Ishikawa (cell line): ENCODE measurements around the gene SRRM3.

Source experiments
- CEBPB ChIP-seq: IDR thresholded peaks from 2 replicates; pipeline ENCODE4 v1.6.1; 2012
- CREB1 ChIP-seq: IDR thresholded peaks from 2 replicates; pipeline ENCODE4 v1.6.1; 2012; ENCODE audit warnings: low read depth
- EGR1 ChIP-seq: IDR thresholded peaks from 2 replicates; pipeline ENCODE4 v1.6.1; 2012
- EP300 ChIP-seq: IDR thresholded peaks from 2 replicates; pipeline ENCODE4 v1.6.1; 2012; ENCODE audit warnings: borderline replicate concordance
- FOXM1 ChIP-seq: IDR thresholded peaks from 2 replicates; pipeline ENCODE4 v1.6.1; 2012; ENCODE audit warnings: low read depth, borderline replicate concordance
- NFIC ChIP-seq: IDR thresholded peaks from 2 replicates; pipeline ENCODE4 v1.6.1; 2012
- RAD21 ChIP-seq: IDR thresholded peaks from 2 replicates; pipeline ENCODE4 v1.6.1; 2012; ENCODE audit warnings: low read depth
- TAF1 ChIP-seq: IDR thresholded peaks from 2 replicates; pipeline ENCODE4 v1.6.1; 2012; ENCODE audit warnings: low read depth, mild to moderate bottlenecking
- TCF12 ChIP-seq: IDR thresholded peaks from 2 replicates; pipeline ENCODE4 v1.6.1; 2012; ENCODE audit warnings: low read depth
- TEAD4 ChIP-seq: IDR thresholded peaks from 2 replicates; pipeline ENCODE4 v1.6.1; 2012
- YY1 ChIP-seq: IDR thresholded peaks from 2 replicates; pipeline ENCODE4 v1.6.1; 2012; ENCODE audit warnings: low read depth
- ZBTB7A ChIP-seq: IDR thresholded peaks from 2 replicates; pipeline ENCODE4 v1.6.1; 2012; ENCODE audit warnings: low read depth
- TF ChIP-seq, protein P1 (sequence below): IDR thresholded peaks from 2 replicates; pipeline ENCODE4 v1.6.1; 2012; ENCODE audit warnings: low read depth, mild to moderate bottlenecking
- TF ChIP-seq, protein P2 (sequence below): IDR thresholded peaks from 2 replicates; pipeline ENCODE4 v1.6.1; 2012
- TF ChIP-seq, protein P3 (sequence below): IDR thresholded peaks from 2 replicates; pipeline ENCODE4 v1.6.1; 2012

SRRM3 gene

DNA sequence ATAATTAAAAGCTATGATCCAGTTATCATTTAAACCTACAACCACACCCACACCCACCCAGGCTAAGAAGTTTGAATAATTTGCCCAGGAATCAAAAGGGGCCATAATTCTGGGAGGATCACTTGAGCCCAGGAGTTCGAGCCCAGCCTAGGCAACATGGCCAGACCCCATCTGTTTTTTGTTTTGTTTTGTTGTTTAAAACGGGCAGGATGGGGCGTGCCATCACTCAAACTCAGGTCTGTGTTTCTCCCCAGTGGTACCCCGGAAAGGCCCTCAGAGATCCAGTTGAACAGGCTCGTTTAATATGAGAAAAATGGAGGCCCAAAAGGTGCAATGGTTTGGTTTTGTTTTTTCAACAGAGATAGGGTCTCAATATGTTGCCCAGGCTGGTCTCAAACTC, 124.1 kb downstream of the SRRM3 start:
- TF ChIP-seq YY1 (no peak), RAD21 (no peak), TEAD4 (no peak), NFIC (no peak), CEBPB (no peak), ZBTB7A (no peak), EGR1 (no peak), EP300 (no peak), FOXM1 (no peak), TAF1 (no peak), CREB1 (no peak), TCF12 (no peak)
- TF ChIP-seq, protein P1, sequence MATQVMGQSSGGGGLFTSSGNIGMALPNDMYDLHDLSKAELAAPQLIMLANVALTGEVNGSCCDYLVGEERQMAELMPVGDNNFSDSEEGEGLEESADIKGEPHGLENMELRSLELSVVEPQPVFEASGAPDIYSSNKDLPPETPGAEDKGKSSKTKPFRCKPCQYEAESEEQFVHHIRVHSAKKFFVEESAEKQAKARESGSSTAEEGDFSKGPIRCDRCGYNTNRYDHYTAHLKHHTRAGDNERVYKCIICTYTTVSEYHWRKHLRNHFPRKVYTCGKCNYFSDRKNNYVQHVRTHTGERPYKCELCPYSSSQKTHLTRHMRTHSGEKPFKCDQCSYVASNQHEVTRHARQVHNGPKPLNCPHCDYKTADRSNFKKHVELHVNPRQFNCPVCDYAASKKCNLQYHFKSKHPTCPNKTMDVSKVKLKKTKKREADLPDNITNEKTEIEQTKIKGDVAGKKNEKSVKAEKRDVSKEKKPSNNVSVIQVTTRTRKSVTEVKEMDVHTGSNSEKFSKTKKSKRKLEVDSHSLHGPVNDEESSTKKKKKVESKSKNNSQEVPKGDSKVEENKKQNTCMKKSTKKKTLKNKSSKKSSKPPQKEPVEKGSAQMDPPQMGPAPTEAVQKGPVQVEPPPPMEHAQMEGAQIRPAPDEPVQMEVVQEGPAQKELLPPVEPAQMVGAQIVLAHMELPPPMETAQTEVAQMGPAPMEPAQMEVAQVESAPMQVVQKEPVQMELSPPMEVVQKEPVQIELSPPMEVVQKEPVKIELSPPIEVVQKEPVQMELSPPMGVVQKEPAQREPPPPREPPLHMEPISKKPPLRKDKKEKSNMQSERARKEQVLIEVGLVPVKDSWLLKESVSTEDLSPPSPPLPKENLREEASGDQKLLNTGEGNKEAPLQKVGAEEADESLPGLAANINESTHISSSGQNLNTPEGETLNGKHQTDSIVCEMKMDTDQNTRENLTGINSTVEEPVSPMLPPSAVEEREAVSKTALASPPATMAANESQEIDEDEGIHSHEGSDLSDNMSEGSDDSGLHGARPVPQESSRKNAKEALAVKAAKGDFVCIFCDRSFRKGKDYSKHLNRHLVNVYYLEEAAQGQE: no peak
- TF ChIP-seq, protein P2, sequence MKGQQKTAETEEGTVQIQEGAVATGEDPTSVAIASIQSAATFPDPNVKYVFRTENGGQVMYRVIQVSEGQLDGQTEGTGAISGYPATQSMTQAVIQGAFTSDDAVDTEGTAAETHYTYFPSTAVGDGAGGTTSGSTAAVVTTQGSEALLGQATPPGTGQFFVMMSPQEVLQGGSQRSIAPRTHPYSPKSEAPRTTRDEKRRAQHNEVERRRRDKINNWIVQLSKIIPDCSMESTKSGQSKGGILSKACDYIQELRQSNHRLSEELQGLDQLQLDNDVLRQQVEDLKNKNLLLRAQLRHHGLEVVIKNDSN: no peak
- TF ChIP-seq, protein P3, sequence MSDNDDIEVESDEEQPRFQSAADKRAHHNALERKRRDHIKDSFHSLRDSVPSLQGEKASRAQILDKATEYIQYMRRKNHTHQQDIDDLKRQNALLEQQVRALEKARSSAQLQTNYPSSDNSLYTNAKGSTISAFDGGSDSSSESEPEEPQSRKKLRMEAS: no peak

DNA sequence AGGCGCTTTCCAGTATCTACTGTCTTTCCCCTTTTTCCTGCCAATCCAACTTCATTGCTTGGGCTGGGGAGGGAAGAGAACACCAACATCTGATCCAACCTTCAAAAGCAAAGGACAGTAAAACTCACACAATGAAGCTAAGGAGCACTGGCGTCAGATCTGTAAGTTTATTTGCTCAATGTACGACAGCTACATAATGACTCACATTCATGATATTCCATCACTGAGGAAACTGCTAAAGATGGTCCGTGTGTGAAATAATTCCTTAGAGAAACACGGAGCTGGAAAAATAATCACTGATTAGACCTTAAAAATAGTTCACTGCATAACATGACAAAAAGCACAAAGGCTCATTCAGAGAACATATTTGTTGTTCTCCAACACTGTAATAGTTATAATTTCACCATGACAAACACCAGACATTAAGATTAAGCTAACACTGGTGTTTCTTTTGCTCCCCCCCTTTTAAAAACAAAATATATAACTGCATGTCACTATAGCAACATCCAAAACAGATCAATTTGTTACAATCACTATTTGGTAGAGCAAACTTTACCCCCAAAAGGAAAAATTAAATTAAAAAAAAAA, 125.0 kb downstream of the SRRM3 start:
- TF ChIP-seq ZBTB7A (no peak), CREB1 (no peak), TAF1 (no peak), YY1 (no peak), TEAD4 (no peak), TCF12 (no peak), EGR1 (no peak), FOXM1 (no peak), CEBPB (no peak), NFIC (no peak)
- TF ChIP-seq, protein P2: no peak

DNA sequence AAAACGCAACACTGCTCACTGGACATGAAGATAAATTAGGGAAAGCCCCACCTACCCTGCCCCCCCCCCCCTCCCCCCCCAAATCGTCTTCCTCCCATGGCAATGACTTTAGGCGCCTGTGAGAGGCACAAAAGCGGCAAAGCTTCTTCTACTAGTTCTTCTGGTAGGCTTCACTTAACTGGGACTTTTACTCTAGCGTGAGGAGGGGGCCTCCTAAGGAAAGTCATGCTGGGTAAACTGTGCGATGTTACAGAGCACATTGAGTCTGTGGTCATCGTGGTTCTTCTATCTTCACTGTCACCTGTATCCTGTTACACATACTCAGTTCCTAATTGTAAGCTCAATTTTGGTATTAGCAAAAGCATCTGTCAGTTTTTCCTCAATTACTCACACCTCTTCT, 125.9 kb downstream of the SRRM3 start:
- TF ChIP-seq CEBPB: no peak
- TF ChIP-seq YY1: no peak
- TF ChIP-seq TEAD4: no peak
- TF ChIP-seq EP300: no peak
- no peak for TF ChIP-seq RAD21
- no peak for TF ChIP-seq TCF12
- TF ChIP-seq ZBTB7A: no peak
- TF ChIP-seq, protein P1: no peak
- TF ChIP-seq FOXM1: no peak
- no peak for TF ChIP-seq EGR1
- no peak for TF ChIP-seq NFIC
- TF ChIP-seq, protein P3: no peak
- TF ChIP-seq, protein P2: no peak
- no peak for TF ChIP-seq TAF1
- no peak for TF ChIP-seq CREB1

DNA sequence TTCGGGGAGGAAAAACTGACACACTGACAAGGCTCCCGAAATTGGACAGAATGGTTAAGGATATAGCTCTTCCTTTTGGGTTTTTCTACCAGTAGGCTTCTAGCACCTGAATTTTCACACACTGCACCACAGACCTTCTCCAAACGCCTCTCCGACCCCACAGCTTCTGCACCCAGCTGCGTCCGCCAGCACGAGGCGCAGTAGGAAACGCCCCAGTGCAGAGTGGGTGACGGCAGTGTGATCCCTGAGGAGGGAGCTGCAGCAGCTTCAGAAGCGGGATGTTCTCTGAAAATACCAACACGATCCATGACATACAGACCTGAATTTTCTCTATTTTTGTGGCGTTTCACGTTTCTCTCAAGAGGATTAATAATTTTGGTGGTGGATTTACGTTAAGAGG, 126.7 kb downstream of the SRRM3 start:
- TF ChIP-seq EP300 (no peak), FOXM1 (no peak), EGR1 (no peak), YY1 (no peak), CEBPB (no peak)
- TF ChIP-seq, protein P2: no peak

DNA sequence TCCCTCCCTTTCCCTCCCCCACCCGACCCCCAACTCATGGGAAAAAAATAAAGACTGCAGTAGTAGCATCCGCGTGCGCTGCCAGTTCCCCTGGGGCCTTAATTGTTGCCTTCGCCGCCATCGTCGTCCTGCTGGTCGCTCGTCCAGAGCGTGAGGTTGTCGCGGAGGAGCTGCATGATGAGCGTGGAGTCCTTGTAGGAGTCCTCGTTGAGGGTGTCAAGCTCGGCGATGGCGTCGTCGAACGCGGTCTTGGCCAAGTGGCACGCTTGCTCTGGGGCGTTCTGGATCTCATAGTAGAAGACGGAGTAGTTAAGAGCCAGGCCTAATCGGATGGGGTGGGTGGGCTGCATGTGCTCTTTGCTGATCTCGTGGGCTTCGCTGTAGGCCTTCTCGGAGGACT, 127.8 kb downstream of the SRRM3 start:
- no peak for TF ChIP-seq NFIC
- TF ChIP-seq, protein P2: no peak
- no peak for TF ChIP-seq RAD21
- TF ChIP-seq TEAD4: no peak
- TF ChIP-seq CREB1: no peak
- TF ChIP-seq YY1: no peak
- TF ChIP-seq EGR1: no peak
- no peak for TF ChIP-seq FOXM1
- no peak for TF ChIP-seq TCF12
- no peak for TF ChIP-seq CEBPB
- TF ChIP-seq TAF1: no peak
- TF ChIP-seq EP300: no peak
- TF ChIP-seq, protein P3: no peak
- TF ChIP-seq, protein P1: no peak
